Measurements from ENCODE around the gene KIAA1755. TPM values are rescaled to one million over a fixed set of nuclear protein-coding genes. Genes with fewer than 3 reads are reported as not detected.

KIAA1755 gene
- total RNA-seq, 1 experiment from 2014 or later, result 0.17 TPM

DNA sequence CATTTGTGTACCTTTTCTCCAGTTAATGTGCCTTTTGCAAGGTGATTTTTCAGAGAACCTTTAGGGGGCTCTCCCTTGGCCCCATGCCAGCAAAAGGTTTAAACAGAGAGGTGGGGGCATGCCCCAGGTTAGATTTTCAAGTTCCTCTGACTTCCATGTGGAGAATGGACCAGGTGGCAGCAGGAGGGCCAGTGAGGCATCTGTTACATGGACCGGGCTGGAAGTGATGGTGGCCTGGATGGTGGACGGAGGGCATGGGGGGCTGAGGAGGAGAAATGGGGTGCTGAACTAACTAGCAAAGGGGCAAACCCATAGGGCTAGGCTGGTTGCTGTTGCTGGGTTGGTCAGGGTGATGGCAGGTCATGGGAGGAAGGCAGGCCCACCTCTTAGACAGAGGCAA is 22.7 kb upstream of the KIAA1755 start:
- H3K9me3 ChIP-seq (ENCODE audit: control insufficient read depth, low read depth, low read length), result no peaks in the 10 kb centered on the region
- no peak overlapping the region for H4K8ac ChIP-seq (replicated peaks; ENCODE audit: insufficient read length, low read depth, low read length)
- Mint-ChIP-seq H3K36me3 (ENCODE audit: insufficient read depth in 1 of 3, low read depth in 3 of 3) (peaks cover 0 to 11% (median 3%) of the 10 kb centered on the region in 3 experiments; a peak in 3 of 7 replicates), H3K4me1 (peaks cover 16 to 25% of the 10 kb centered on the region in 2 experiments), H3K4me3 (no peak overlapping the region), H3K27me3 (ENCODE audit: low read depth) (no peaks in the 10 kb centered on the region), H3K27ac (no peak overlapping the region), H3K9me3 (peaks cover 13 to 24% of the 10 kb centered on the region in 2 experiments)
- no peaks in the 10 kb centered on the region for H4K20me1 ChIP-seq (ENCODE audit: control insufficient read depth, insufficient read depth, insufficient read length)
- H3K23ac ChIP-seq (ENCODE audit: insufficient read length, low read depth, low read length), result no peak overlapping the region
- no peak overlapping the region for H2BK12ac ChIP-seq (ENCODE audit: insufficient read length, low read depth, low read length)
- H2AK5ac ChIP-seq (ENCODE audit: insufficient read length, low read length), result no peak overlapping the region
- no peak overlapping the region for H3T11ph ChIP-seq (ENCODE audit: low read length)
- H2BK120ac ChIP-seq (ENCODE audit: low read depth, low read length, poor library complexity, severe bottlenecking), result no peak overlapping the region
- no peaks in the 10 kb centered on the region for H3K79me2 ChIP-seq (ENCODE audit: insufficient read depth, low read length)
- no peaks in the 10 kb centered on the region for H3K23me2 ChIP-seq (ENCODE audit: insufficient read length, low read depth, low read length, poor library complexity, severe bottlenecking)
- H4K91ac ChIP-seq (ENCODE audit: insufficient read length, low read depth, low read length), result no peak overlapping the region
- no peaks in the 10 kb centered on the region for H3K79me1 ChIP-seq (ENCODE audit: insufficient read depth, low read depth, low read length, poor library complexity, severe bottlenecking)
- H2BK20ac ChIP-seq (ENCODE audit: low read depth, low read length, poor library complexity, severe bottlenecking), result no peak overlapping the region
- H3K56ac ChIP-seq (ENCODE audit: insufficient read length, low read depth, low read length), result no peak overlapping the region
- no peak overlapping the region for H2AFZ ChIP-seq (ENCODE audit: low read length)
- no peak overlapping the region for H3K18ac ChIP-seq (ENCODE audit: insufficient read length, low read depth, low read length)
- H3K4me2 ChIP-seq (ENCODE audit: insufficient read depth, insufficient read length, low read length), result no peak overlapping the region
- no peak for DNase-seq
- no peaks in the 10 kb centered on the region for H3K27me3 ChIP-seq (ENCODE audit: insufficient read depth, low read length)
- H3K27ac ChIP-seq (ENCODE audit: insufficient read length, low read depth, low read length), result no peak overlapping the region
- no CpG with 5 or more reads among the region's 2 CpGs for WGBS (ENCODE audit: extremely low coverage, insufficient read length, low lambda C conversion rate)
- no peaks in the 10 kb centered on the region; the same call in 1 of the 2 replicates for H3K4me1 ChIP-seq (ENCODE audit: insufficient read depth, low read length)
- H2BK5ac ChIP-seq (ENCODE audit: insufficient read length, low read length), result no peak overlapping the region
- no peak overlapping the region for H3K4ac ChIP-seq (ENCODE audit: low read depth, low read length)
- H3K9ac ChIP-seq (ENCODE audit: extremely low read depth, insufficient read length, low read length), result no peak overlapping the region
- no peak overlapping the region for H3K14ac ChIP-seq (ENCODE audit: insufficient read depth, low read length)
- H4K5ac ChIP-seq (ENCODE audit: insufficient read length, low read depth, low read length), result no peak overlapping the region
- TF ChIP-seq, protein P1, sequence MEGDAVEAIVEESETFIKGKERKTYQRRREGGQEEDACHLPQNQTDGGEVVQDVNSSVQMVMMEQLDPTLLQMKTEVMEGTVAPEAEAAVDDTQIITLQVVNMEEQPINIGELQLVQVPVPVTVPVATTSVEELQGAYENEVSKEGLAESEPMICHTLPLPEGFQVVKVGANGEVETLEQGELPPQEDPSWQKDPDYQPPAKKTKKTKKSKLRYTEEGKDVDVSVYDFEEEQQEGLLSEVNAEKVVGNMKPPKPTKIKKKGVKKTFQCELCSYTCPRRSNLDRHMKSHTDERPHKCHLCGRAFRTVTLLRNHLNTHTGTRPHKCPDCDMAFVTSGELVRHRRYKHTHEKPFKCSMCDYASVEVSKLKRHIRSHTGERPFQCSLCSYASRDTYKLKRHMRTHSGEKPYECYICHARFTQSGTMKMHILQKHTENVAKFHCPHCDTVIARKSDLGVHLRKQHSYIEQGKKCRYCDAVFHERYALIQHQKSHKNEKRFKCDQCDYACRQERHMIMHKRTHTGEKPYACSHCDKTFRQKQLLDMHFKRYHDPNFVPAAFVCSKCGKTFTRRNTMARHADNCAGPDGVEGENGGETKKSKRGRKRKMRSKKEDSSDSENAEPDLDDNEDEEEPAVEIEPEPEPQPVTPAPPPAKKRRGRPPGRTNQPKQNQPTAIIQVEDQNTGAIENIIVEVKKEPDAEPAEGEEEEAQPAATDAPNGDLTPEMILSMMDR (conservative IDR thresholded peaks at IDR 0.05), result no peak
- H2BK15ac ChIP-seq (ENCODE audit: low read depth, low read length), result no peak overlapping the region

Data from H9 (cell line).